Coronary artery (tissue), 2 donors: Measurements from ENCODE around the gene KCTD15.

Experiments used
- DNase-seq: peaks from one replicate; pipeline ENCODE4 v3.0.0-alpha.2; 2017; ENCODE audit warnings: low spot score
- H3K27ac ChIP-seq, 2 donors: fragments of 200-600 bp; sonication (generic); one replicate each; pipeline ENCODE4 v1.5.1; 2016 to 2019
- H3K4me3 ChIP-seq: fragments of 200-600 bp; sonication (generic); 2 replicates; pipeline ENCODE4 v1.5.1; 2016; ENCODE audit warnings: mild to moderate bottlenecking, moderate library complexity
- TF ChIP-seq, protein P1 (sequence below): fragments of 200-600 bp; sonication (generic); IDR thresholded peaks from one replicate; pipeline ENCODE4 v1.5.1; 2019; ENCODE audit warnings: antibody characterized with exemption

KCTD15 gene

DNA sequence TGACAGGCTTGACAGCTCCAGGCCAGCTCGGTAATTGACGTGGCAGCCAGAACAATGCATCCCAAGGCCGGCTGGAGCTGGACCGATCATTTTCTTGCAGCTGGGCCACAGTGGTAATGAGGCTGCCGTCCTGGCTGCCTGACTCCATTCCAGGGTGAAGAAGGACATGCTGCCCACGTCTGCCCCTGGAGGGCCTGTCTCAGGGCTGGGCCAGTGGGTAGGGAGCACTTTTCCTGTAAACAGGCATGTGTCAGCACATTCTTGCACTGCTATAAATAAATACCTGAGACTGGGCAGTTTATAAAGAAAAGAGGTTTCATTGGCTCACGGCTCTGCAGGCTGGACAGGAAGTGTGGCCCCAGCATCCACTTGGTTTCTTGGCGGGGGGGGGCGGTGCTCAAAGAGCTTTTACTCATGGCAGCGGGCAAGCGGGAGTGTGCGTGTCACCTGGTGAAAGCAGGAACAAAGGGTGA lies 38.1 kb upstream of the KCTD15 start:
- DNase-seq, result no peak
- H3K27ac ChIP-seq, result no peak overlapping the region
- H3K4me3 ChIP-seq, result no peak overlapping the region
- TF ChIP-seq, protein P1, sequence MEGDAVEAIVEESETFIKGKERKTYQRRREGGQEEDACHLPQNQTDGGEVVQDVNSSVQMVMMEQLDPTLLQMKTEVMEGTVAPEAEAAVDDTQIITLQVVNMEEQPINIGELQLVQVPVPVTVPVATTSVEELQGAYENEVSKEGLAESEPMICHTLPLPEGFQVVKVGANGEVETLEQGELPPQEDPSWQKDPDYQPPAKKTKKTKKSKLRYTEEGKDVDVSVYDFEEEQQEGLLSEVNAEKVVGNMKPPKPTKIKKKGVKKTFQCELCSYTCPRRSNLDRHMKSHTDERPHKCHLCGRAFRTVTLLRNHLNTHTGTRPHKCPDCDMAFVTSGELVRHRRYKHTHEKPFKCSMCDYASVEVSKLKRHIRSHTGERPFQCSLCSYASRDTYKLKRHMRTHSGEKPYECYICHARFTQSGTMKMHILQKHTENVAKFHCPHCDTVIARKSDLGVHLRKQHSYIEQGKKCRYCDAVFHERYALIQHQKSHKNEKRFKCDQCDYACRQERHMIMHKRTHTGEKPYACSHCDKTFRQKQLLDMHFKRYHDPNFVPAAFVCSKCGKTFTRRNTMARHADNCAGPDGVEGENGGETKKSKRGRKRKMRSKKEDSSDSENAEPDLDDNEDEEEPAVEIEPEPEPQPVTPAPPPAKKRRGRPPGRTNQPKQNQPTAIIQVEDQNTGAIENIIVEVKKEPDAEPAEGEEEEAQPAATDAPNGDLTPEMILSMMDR, result no peak

DNA sequence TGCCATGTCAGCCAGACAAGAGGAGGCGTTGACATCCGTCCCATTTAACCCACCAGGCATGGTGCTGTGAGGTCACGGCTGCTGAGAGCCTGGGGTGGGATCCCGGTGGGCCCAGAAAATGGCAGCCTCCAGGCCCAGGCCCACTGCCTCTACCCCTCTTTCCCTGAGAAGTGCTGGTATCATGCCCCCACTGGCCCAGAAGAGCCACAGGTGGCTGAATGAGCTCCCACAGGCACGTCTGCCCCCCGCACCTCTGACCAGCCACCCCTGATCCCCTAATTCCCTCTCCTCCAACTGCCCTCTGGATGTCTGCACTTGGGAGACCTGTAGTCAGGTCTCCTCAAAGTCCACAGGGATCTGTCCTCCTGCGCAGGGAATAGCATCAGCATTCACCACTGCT lies 37.3 kb upstream of the KCTD15 start:
- H3K27ac ChIP-seq, result no peak overlapping the region
- no peak for DNase-seq
- TF ChIP-seq, protein P1, result no peak
- H3K4me3 ChIP-seq, result no peak overlapping the region

DNA sequence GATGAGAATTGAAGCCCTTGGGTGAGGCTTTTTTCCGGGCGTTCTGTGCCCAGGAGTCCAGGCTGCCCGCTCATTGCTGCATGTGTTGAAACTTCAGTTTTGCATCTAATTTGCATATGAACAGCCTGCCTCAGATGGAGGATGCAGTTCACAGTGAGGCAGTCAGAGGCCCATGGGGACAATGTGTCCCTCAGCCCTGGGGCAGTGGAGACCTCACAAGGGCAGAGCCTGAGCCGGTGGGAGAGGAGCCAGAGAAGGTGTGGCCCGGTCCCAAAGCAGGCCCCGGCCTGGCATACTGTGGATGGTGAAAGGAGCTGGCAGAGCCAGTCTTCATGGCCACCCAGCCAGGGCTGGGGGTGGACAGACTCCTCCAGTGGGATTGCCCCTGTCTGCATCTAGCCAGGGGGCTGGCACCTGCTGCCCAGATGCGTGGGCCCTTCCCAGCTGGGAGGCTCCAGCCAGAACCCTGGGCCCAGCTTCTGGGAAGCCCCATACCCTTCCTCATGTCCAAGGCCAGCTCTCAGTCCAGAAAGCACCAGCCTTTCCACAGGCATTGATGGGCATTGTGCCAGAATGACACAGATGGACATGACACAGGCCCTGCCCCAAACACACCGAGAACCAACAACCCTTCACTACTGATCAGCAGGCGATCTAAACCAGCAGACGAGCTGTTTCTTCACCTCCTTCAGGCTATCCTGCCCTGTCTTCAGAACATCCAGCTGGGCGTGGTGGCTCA lies 32.9 kb upstream of the KCTD15 start:
- TF ChIP-seq, protein P1, result no peak
- DNase-seq, result no peak
- no peak overlapping the region for H3K27ac ChIP-seq
- H3K4me3 ChIP-seq, result no peak overlapping the region

DNA sequence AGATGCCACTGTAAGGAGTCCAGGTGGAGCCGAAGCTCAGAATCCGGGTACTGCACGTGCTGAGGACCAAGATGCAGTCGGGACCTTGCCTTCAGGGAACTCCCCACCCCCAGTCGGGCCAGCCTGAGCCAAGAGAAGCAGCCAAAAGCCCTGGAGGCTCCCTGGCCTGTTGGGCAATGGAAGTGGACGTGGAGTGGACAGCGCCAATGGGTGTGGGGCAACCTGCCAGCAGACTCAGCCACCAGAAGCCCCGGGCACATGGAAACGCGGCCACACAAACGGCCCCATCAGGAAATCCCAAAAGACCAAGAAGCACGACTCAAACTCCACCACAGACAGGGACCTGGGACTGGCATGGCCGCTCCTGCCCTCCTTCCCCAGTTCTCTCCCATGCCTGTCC lies 30.0 kb upstream of the KCTD15 start:
- H3K27ac ChIP-seq, result no peak overlapping the region
- no peak for DNase-seq
- TF ChIP-seq, protein P1, result no peak
- no peak overlapping the region for H3K4me3 ChIP-seq

DNA sequence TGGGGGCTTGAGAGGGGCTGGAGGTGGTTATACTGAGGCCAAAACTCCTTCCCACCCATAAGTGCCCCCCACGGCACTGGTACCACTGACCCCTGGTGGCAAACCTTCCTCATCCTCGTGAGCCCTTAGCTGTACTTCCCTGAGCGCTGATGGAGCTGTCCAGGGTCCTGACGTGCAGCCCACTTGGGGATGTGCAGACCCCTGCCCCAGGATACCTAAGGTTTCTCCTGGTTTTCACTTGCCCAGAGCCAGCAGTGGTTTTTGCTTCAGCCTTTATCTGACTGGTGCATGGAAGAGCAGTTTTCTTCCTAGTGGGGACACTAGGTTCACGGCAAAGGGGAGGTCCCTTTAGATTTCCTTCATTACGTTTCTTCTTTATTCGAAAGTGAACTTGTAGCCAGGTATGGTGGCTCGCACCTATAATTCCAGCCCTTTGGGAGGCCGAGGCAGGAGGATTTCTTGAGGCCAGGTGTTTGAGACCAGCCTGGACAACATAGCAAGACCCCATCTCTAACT lies 28.7 kb upstream of the KCTD15 start:
- TF ChIP-seq, protein P1, result no peak
- Histone ChIP-seq H3K27ac (no peak overlapping the region), H3K4me3 (no peak overlapping the region)
- DNase-seq, result no peak

DNA sequence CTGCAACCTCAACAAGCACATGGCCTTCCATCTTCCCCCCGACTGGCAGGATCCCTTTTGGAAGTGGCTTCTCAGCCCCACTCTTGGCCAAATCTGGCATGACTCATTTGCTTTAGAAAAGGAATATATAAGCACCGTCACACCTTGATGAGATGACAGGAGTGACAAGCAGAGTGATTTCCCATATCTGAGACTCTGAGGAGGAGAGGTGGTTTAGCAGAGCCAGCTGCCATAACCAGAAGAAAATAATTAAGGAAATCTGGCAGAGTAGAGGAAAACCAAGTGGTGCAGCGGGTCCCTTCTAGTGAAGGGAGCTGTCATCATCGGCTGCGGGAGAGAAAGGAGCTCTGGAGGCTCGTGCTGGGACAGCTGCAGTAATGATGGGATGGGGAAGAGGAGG lies 27.5 kb upstream of the KCTD15 start:
- DNase-seq, result no peak
- H3K27ac ChIP-seq, result no peak overlapping the region
- TF ChIP-seq, protein P1, result no peak
- no peak overlapping the region for H3K4me3 ChIP-seq

DNA sequence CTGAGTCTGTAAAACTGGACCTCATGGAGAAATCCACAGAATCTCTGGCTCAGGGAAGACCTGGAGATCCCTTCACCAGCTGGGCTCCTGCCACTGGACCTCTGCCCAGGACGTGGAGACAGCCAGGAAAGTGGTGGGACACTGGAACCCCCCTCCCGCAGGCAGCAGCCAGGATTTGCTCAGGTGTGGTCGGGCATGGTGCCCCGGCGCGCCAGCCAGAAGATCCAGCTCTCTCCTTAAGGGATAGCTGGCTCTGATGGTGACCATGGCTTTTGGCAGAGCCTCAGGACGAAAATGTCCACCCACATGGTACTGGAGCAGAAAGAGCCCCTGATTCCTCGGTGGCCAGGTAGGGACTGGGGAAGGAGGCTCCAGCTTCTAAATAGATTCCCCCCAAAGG lies 26.6 kb upstream of the KCTD15 start:
- TF ChIP-seq, protein P1, result no peak
- Histone ChIP-seq H3K27ac (no peak overlapping the region), H3K4me3 (no peak overlapping the region)
- no peak for DNase-seq
